HT1080 (cell line): ENCODE data around the gene PCOLCE2. TPM values are rescaled to one million over a fixed set of nuclear protein-coding genes. Genes with fewer than 3 reads are reported as not detected.
A peak's percentile ranks its signal among the peaks of the same experiment; 100 is the strongest.

ENCODE experiments used
- DNase-seq: peaks from one replicate; pipeline ENCODE4 v3.0.0-alpha.2; 2015; ENCODE audit warnings: low read depth
- total RNA-seq: library from RNA; depleted of rRNA; stranded (reverse); fragments of >200 nt; shearing (Covaris generic); gene quantifications from 2 replicates; pipeline ENCODE4 v1.2.3, GENCODE V29; 2014

The PCOLCE2 gene
- total RNA-seq, 1 experiment from 2014 or later, result 22.7 TPM

GRCh38 chr3:142866841-142867631, 21.8 kb downstream of the PCOLCE2 start:
- peak; percentile 36 for DNase-seq

- DNase-seq, result peak; percentile 28
Observed at GRCh38 chr3:142863930-142864920, 24.7 kb downstream of the PCOLCE2 start.

DNA sequence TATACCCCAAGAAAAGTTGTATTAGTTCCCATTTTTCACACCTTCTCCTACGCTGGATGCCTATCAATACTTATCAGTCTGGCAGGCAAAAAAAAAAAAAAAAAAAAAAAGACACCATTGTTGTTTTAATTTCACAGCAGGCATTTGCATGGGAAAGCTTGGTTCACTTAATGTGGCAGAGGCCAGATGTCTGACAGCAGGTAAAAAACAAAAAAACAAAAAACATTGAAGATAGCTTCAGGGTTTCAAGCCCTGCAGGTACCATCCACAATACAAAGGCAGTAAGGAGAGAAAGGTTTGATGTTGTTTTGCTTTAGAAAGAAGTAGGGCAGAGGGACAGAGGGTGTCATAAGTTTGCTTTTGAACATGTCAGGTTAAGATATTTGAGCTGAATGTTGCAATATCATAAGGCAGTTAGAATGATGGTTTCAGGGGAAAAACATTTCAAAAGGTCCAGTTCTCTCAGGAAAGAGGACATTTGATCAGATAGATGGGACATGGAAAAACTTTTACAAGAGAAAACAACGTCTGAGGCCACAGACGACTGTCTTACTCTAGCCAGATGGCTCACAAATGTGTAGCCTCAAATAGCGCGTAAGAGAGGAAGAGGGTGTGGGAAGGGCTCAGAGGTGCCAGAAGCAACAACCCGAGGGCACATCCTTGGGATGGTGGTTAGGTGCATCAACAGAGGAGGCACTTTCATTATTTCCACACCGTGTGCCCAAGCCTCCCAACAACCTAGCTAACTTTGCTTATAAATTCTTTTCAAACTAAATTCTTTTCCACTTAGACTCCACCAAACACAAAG, 25.7 kb downstream of the PCOLCE2 start:
- DNase-seq, result peak; percentile 56

DNA sequence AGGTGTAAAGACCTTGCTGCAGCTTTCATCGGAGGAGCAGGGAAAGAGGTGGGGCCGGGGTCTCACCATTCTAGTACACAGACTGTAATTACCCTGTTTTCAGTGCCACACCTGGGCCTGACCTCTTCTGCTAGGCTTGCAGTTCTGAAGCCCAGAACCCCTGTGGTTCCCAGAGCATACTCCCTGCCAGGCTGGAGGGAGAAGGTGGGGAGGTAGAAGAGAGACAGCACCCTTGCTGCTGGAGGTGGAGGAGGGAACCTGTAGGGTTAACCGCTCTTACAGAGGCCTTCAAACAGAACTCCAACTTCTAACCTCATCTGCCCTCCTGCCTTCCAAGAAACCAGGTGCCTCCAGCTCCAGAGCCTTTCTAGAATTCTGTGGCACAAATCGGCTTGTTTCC, 27.0 kb downstream of the PCOLCE2 start:
- DNase-seq, result no peak

- DNase-seq, result no peak
Observed at GRCh38 chr3:142858043-142858442, 30.8 kb downstream of the PCOLCE2 start.

- peak; percentile 67 for DNase-seq
Observed at GRCh38 chr3:142857056-142857455, 31.8 kb downstream of the PCOLCE2 start.

GRCh38 chr3:142853270-142854168, 35.4 kb downstream of the PCOLCE2 start:
- peak; percentile 87 for DNase-seq

GRCh38 chr3:142852009-142852408, 36.9 kb downstream of the PCOLCE2 start:
- no peak for DNase-seq

GRCh38 chr3:142850395-142851023, 38.4 kb downstream of the PCOLCE2 start:
- DNase-seq, result peak; percentile 97

DNA sequence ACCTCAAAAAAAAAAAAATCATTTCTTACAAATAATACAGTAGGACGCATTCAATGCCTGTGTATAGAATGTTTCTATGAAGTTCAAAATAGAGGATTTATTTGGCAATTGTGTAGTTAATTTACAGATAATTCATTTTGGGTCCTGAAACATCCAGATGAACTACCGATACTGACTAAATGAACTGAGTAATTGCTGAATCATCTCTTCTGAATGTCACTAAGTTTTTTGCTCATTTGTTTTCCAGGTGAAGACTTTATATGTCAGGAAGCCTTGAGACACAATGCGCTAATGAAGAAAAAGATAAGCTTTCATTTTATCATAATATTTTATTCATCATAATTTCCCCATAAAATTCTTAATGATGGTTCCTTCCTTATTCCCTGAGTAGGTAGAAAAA, 39.7 kb downstream of the PCOLCE2 start:
- DNase-seq, result no peak

DNA sequence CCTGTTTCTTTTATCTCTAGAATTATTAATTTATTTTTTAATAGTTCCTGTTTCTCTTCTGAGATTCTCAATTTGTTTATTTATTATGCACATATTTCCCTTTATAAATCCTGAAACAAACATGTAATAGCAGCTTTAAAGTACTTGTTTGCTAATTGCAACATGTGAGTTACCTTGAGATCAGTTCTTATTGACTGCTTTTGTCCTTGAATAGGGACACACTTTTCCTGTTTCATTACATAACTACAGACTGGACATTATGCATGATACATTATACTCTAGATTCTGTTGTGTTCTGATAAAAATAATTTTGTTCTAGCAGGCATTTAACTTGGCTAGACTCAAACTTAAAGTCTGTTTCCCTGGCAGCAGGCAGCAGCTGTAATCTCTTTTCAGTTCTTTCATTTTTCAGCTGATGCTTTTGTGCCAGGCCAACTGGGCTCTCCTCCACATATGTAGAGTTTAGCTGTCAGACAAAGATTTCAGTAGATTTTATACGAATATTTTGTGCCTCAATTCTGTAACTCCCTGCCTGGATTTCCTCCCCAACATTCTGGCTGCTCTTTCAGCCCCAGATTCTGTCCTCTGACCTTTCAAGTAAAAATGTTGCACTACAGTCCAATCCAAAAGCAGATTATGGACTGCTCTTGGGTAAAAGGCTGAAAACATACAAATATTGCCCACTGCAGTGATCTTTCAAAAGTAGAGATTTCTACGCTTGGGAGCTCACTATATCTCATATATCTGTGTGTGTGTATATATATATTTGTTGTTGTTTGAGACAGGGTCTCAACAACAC, 41.9 kb downstream of the PCOLCE2 start:
- no peak for DNase-seq

GRCh38 chr3:142844339-142844977, 44.4 kb downstream of the PCOLCE2 start:
- peak; percentile 61 for DNase-seq

DNA sequence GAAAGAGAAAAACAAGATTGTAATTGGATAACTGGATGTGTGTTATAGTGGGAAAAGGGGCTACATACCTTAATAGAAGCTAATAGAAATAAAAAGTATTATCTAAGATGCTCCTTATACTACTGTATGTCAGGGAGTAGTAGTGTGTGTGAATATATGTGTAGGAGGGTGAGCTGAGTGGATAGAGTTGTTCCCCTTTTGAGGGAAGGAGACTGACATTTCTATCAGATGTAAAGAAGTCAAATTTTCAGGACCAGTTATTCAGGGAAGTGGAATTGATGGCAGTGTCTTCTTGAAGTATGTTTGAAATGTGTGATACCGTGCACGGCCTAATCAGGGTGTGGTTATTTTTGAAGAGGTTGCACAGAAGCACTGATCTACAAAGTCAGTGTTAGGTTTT, 49.1 kb downstream of the PCOLCE2 start:
- no peak for DNase-seq

GRCh38 chr3:142837526-142837925, 51.4 kb downstream of the PCOLCE2 start:
- no peak for DNase-seq

DNA sequence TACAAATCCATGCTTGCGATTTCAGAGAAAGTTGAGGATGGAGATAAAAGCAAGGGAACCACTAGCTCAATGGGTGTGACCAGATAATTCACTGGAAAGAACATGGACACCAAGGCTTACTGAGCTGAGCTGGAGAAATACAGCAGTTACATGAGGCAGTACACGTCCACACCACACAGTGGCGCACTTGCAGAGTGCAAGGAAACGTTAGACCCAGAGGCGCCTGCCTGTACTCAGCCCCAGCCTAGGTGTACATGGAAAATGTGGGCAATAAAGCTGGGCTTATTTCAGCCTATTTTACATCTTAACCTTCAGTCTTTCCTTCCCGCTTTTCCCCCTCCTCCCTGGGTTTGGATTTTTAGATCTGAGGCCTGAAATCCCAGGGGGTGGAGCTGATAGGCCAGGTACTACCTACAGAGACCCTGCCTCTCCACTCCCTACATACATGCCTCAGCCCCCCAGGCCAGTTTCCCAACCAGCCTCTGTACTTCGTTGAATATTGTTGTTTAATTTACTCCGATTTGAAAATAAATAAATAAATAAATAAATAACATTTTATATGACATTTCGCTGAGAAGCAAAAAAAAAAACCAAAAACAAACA, 60.1 kb downstream of the PCOLCE2 start:
- DNase-seq, result peak; percentile 81

DNA sequence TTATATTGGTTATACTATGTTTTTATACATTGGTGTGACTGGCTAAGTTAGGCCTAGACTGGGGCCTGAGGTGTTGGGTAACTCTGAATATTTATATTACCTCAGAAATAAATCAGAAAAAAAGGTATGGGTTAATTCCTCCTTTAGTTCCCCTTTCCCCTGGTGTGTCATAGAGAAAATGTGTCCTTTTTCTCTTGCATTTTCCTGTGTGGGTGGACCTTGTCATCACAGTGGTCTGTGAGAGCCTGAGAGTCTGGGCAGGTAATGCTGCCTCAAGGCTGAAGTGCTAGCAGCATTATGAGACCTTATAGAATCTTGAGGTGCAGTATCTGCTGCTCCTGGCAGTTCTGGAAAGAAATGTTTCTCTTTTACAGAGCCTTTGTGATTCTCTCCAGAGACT, 69.7 kb downstream of the PCOLCE2 start:
- DNase-seq, result no peak

DNA sequence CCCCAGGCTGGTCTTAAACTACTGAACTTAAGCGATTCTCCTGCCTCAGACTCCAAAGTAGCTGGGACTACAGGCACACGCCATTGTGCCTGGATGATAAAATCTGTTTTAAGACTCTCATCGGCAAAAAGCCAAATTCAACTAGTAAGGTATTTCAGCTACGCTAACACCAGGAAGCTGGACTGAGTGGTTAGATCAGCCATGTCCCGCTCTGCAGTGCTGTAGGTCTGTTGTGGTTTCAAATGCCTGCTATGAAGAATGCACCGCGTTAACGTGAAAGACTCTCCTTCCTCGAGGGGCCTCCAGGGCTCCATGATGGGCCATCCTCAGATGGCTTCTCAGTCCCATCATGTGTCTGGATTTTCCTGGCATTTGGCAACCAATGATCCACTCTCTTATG, 70.2 kb downstream of the PCOLCE2 start:
- DNase-seq, result no peak

DNA sequence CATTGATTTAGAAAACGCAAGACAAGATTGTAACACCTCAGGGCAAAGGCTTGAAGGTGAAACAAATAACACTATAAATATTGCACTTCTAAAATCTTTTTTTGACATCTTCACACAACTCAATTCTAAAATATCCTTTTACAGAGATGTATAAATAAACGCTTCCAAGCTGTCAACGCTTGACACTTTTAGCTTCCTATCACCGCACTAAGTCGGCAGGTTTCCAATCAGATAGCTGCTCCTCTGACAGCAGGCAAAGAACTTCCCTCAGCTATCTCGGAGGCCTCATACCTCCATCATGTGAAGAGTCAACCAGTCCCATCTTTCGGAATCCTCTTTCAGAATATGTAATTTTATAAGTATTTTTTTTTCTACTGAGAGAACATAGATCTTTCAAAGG, 71.0 kb downstream of the PCOLCE2 start:
- no peak for DNase-seq
